OCI-LY1 (cell line): ENCODE results near the gene SCAMP2.

ENCODE experiments used
- CTCF ChIP-seq: fragments of 200-600 bp; sonication (generic), shearing (Covaris generic); IDR thresholded peaks from 2 replicates; pipeline ENCODE4 v1.5.1; 2017; ENCODE audit warnings: mild to moderate bottlenecking, antibody characterized with exemption, low read length, moderate library complexity, mixed read lengths
- EZH2 ChIP-seq: fragments of 200-600 bp; sonication (generic), shearing (Covaris generic); IDR thresholded peaks from 2 replicates; pipeline ENCODE4 v1.8.0; 2017; ENCODE audit warnings: borderline replicate concordance, mixed run types, mild to moderate bottlenecking, antibody characterized with exemption, low read length, moderate library complexity, mixed read lengths

GRCh38 chr15:74920456-74920855 is 47.3 kb upstream of the SCAMP2 start:
- TF ChIP-seq CTCF (no peak), EZH2 (no peak)
